Breast epithelium (tissue), 3 donors: ENCODE results near the gene PLVAP.

Experiments
- POLR2A ChIP-seq: fragments of 450-650 bp; IDR thresholded peaks from one replicate; pipeline ENCODE4 v1.6.1; 2016; ENCODE audit warnings: antibody characterized with exemption, mild to moderate bottlenecking, moderate library complexity
- POLR2AphosphoS5 ChIP-seq, 3 donors: sonication (generic); formaldehyde crosslinking; IDR thresholded peaks; one replicate each; pipeline ENCODE4 v1.6.1; 2017; ENCODE audit warnings: antibody characterized with exemption in 3 of 3
- TF ChIP-seq, protein P1 (sequence below), 3 donors: fragments of 450-650 bp; IDR thresholded peaks; one replicate each; pipeline ENCODE4 v1.5.1; 2016 to 2017; ENCODE audit warnings: antibody characterized with exemption in 3 of 3, mild to moderate bottlenecking in 3 of 3, moderate library complexity in 3 of 3

DNA sequence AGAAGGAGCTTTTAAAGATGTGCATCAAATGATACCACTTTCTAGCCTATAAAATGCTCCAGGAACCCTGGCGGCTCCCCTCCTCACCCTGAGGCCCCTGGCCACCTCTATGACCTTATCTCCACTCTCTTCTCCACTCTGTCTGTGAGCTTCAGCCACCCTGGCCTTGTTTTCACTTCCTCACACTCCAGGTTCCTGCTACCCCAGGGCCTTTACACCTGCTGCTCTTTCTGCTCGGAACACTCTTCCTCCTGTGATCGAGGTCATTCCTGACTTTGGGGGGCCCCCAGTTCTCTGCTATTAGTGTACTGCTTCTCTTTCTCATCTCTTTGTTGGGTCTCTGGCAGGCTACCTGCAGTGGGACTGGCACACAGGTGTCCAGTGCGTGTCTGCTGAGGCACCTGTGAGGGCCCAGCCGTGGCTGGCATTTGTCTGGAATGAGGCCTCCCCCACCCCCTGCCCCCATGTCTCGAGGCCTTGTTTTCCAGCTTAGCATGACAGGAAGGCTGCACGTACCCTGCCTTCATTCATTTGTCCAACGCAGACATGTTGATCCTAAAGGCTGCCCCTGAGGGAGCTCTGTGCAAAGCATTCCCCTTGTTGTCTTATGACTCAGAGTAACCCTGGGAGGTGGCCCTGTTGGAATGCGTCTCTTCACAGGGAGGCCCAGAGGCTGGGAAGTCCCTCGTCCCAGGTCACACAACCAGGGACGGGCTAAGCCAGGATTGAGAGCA is 65.5 kb downstream of the PLVAP start:
- no peak for TF ChIP-seq POLR2A
- TF ChIP-seq, protein P1, sequence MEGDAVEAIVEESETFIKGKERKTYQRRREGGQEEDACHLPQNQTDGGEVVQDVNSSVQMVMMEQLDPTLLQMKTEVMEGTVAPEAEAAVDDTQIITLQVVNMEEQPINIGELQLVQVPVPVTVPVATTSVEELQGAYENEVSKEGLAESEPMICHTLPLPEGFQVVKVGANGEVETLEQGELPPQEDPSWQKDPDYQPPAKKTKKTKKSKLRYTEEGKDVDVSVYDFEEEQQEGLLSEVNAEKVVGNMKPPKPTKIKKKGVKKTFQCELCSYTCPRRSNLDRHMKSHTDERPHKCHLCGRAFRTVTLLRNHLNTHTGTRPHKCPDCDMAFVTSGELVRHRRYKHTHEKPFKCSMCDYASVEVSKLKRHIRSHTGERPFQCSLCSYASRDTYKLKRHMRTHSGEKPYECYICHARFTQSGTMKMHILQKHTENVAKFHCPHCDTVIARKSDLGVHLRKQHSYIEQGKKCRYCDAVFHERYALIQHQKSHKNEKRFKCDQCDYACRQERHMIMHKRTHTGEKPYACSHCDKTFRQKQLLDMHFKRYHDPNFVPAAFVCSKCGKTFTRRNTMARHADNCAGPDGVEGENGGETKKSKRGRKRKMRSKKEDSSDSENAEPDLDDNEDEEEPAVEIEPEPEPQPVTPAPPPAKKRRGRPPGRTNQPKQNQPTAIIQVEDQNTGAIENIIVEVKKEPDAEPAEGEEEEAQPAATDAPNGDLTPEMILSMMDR (IDR thresholded peaks at IDR 0.05) = no peak
- TF ChIP-seq POLR2AphosphoS5 (IDR thresholded peaks at IDR 0.05) = no peak
